Kidney epithelial cell (primary cell): ENCODE measurements around the gene IER3. TPM values are rescaled to one million over a fixed set of nuclear protein-coding genes. Genes with fewer than 3 reads are reported as not detected.

Source experiments
- DNase-seq: peaks from one replicate; pipeline ENCODE4 v3.0.0-alpha.2; 2010; ENCODE audit warnings: low read depth
- H3K27me3 ChIP-seq: 2 replicates; pipeline ENCODE4 v1.6.0; 2011; ENCODE audit warnings: low read length; ENCODE audit not compliant: control insufficient read depth, insufficient read depth
- H3K36me3 ChIP-seq: 2 replicates; pipeline ENCODE4 v1.5.1; 2011; ENCODE audit warnings: low read length; ENCODE audit not compliant: control insufficient read depth, insufficient read depth
- H3K4me3 ChIP-seq: 2 replicates; pipeline ENCODE4 v1.5.1; 2011; ENCODE audit warnings: low read depth, mild to moderate bottlenecking, control low read depth, low read length
- CTCF ChIP-seq: IDR thresholded peaks from 2 replicates; pipeline ENCODE4 v1.5.1; 2011; ENCODE audit warnings: mild to moderate bottlenecking, moderate library complexity, low read length, control low read depth, inconsistent platforms; ENCODE audit not compliant: insufficient read depth, poor library complexity, severe bottlenecking
- total RNA-seq: library from RNA; depleted of rRNA; stranded (reverse); fragments of >200 nt; gene quantifications from 2 replicates; pipeline ENCODE4 v1.2.3, GENCODE V29; 2015

IER3 gene
- total RNA-seq, 1 donor from 2014 or later, result 229 TPM

- Histone ChIP-seq H3K4me3 (no peak overlapping the region), H3K27me3 (no peaks in the 10 kb centered on the region), H3K36me3 (peaks cover under 1% of the 10 kb centered on the region)
- no peak for TF ChIP-seq CTCF
- DNase-seq, result no peak
Measured at GRCh38 chr6:30747902-30748769, 3.8 kb upstream of the IER3 start.

GRCh38 chr6:30747300-30747687 lies 2.9 kb upstream of the IER3 start:
- no peak for DNase-seq
- Histone ChIP-seq H3K36me3 (peaks cover 1% of the 10 kb centered on the region), H3K4me3 (no peak overlapping the region), H3K27me3 (no peaks in the 10 kb centered on the region)
- TF ChIP-seq CTCF, result no peak

GRCh38 chr6:30743099-30744053 lies 971 bp downstream of the IER3 start:
- Histone ChIP-seq H3K27me3 (no peaks in the 10 kb centered on the region), H3K36me3 (peaks cover 1% of the 10 kb centered on the region), H3K4me3 (peak overlapping the region; percentile 90)
- no peak for TF ChIP-seq CTCF
- no peak for DNase-seq

GRCh38 chr6:30742316-30743098 lies 1.8 kb downstream of the IER3 start, which contains the start of gene FLOT1:
Gene FLOT1, minus strand, starts transcription at chr6:30742687. Its CDS starts 498 bp downstream, at chr6:30742189.
- no peak for TF ChIP-seq CTCF
- DNase-seq, result peak; percentile 88

GRCh38 chr6:30741789-30742315 lies 2.5 kb downstream of the IER3 start:
- Histone ChIP-seq H3K4me3 (peak overlapping the region; percentile 90), H3K36me3 (peaks cover 1% of the 10 kb centered on the region), H3K27me3 (no peaks in the 10 kb centered on the region)
- no peak for TF ChIP-seq CTCF
- DNase-seq, result no peak

More at GRCh38 chr6:30742316-30743098, 1.8 kb downstream of the IER3 start, which contains the start of gene FLOT1:
- no peaks in the 10 kb centered on the region for H3K27me3 ChIP-seq
- H3K4me3 ChIP-seq, result peak within 1 kb of the TSS; percentile 90
- H3K36me3 ChIP-seq, result peaks cover 1% of the 10 kb centered on the region
